A673 (cell line): Measurements from ENCODE around the gene PRSS56. TPM values are rescaled to one million over a fixed set of nuclear protein-coding genes. Genes with fewer than 3 reads are reported as not detected.

Experiments used
- BruUV-seq: library from RNA; stranded (reverse); fragments of 400-500 nt; replicated peaks from 2 replicates; lab custom pipeline; 2021; lab: Mats Ljungman, UMichigan
- CTCF ChIA-PET: fragments of 300-600 bp; sonication (Branson Sonifier 250); formaldehyde crosslinking; loops from one replicate; lab custom pipeline; 2022; ENCODE audit warnings: antibody characterized with exemption; lab: Charles Lee
- POLR2A ChIA-PET: fragments of 300-600 bp; sonication (Branson Sonifier 250); formaldehyde crosslinking; loops from one replicate; lab custom pipeline; 2022; ENCODE audit warnings: antibody characterized with exemption; ENCODE audit not compliant: low non-redundant PET; lab: Charles Lee
- DNase-seq: peaks from one replicate; pipeline ENCODE4 v3.0.0-alpha.2; 2015; ENCODE audit warnings: low spot score
- H3K27ac ChIP-seq: fragments of 200-600 bp; sonication (generic); 2 replicates; pipeline ENCODE4 v1.5.1; 2016; ENCODE audit warnings: mixed run types, low read depth, mild to moderate bottlenecking, mixed read lengths, antibody characterized with exemption, low read length; ENCODE audit not compliant: poor library complexity, severe bottlenecking
- H3K27me3 ChIP-seq: fragments of 200-600 bp; sonication (generic); replicated peaks from 2 replicates; pipeline ENCODE4 v1.6.1; 2017; ENCODE audit warnings: mixed run types, low read depth, mild to moderate bottlenecking, mixed read lengths, antibody characterized with exemption, low read length; ENCODE audit not compliant: insufficient read depth, poor library complexity
- H3K36me3 ChIP-seq: fragments of 200-600 bp; sonication (generic); 2 replicates; pipeline ENCODE4 v1.6.1; 2016; ENCODE audit warnings: mixed run types, mild to moderate bottlenecking, mixed read lengths, antibody characterized with exemption, low read length; ENCODE audit not compliant: insufficient read depth, poor library complexity, severe bottlenecking
- H3K4me1 ChIP-seq: fragments of 200-600 bp; sonication (generic); 2 replicates; pipeline ENCODE4 v1.6.1; 2017; ENCODE audit warnings: mixed run types, mild to moderate bottlenecking, mixed read lengths, antibody characterized with exemption, low read length; ENCODE audit not compliant: insufficient read depth, poor library complexity, severe bottlenecking
- H3K4me3 ChIP-seq: fragments of 200-600 bp; sonication (generic); 2 replicates; pipeline ENCODE4 v1.5.1; 2016; ENCODE audit warnings: low read depth, mixed run types, mild to moderate bottlenecking, mixed read lengths, low read length; ENCODE audit not compliant: poor library complexity, severe bottlenecking
- H3K9me3 ChIP-seq: fragments of 200-600 bp; sonication (generic); 2 replicates; pipeline ENCODE4 v1.6.1; 2016; ENCODE audit warnings: mixed run types, low read depth, mild to moderate bottlenecking, mixed read lengths, antibody characterized with exemption, low read length; ENCODE audit not compliant: poor library complexity, severe bottlenecking
- CTCF ChIP-seq: fragments of 300-800, 200-600 bp; sonication (generic); conservative IDR thresholded peaks from 2 replicates; pipeline ENCODE4 v1.5.1; 2017; ENCODE audit warnings: low read depth, mild to moderate bottlenecking, antibody characterized with exemption, low read length, moderate library complexity, mixed read lengths
- EZH2 ChIP-seq: fragments of 200-600 bp; sonication (generic); IDR thresholded peaks from 2 replicates; pipeline ENCODE4 v1.6.1; 2017; ENCODE audit warnings: borderline replicate concordance, low read depth, mild to moderate bottlenecking, mixed read lengths, antibody characterized with exemption, low read length; ENCODE audit not compliant: poor library complexity, severe bottlenecking
- intact Hi-C: fragments of 100-400 bp; cut with micrococcal nuclease; formaldehyde crosslinking; loops from one replicate; pipeline ENCODE4 v1.10.0; 2022; ENCODE audit not compliant: unreplicated experiment
- total RNA-seq: library from RNA; stranded (reverse); gene quantifications from 2 replicates; pipeline ENCODE4 v1.2.3, GENCODE V29; 2021

The PRSS56 gene
- total RNA-seq, 1 experiment from 2014 or later: not detected

- H3K27me3 ChIP-seq: peaks cover 14% of the 10 kb centered on the region
- DNase-seq: no peak
- H3K9me3 ChIP-seq: no peaks in the 10 kb centered on the region
- no peaks in the 10 kb centered on the region for H3K36me3 ChIP-seq
- BruUV-seq: no TSS peak
- H3K27ac ChIP-seq: no peak overlapping the region
- TF ChIP-seq CTCF (no peak), EZH2 (no peak)
- H3K4me3 ChIP-seq: no peak overlapping the region
- CTCF ChIA-PET: no interaction called here
- POLR2A ChIA-PET: no interaction called here
- H3K4me1 ChIP-seq: no peaks in the 10 kb centered on the region
- intact Hi-C loops: no loop called here
Observed at GRCh38 chr2:232528746-232529460, 8.7 kb downstream of the PRSS56 start.

- no peak for DNase-seq
- no peaks in the 10 kb centered on the region for H3K36me3 ChIP-seq
- POLR2A ChIA-PET: no interaction called here
- intact Hi-C loops: no loop called here
- TF ChIP-seq EZH2 (no peak), CTCF (no peak)
- BruUV-seq: no TSS peak
- no peaks in the 10 kb centered on the region for H3K9me3 ChIP-seq
- H3K27ac ChIP-seq: no peak overlapping the region
- peaks cover 3% of the 10 kb centered on the region for H3K27me3 ChIP-seq
- H3K4me3 ChIP-seq: no peak overlapping the region
- no peaks in the 10 kb centered on the region for H3K4me1 ChIP-seq
- CTCF ChIA-PET: no interaction called here
Observed at GRCh38 chr2:232529806-232530547, 9.8 kb downstream of the PRSS56 start.

- intact Hi-C loops: no loop called here
- DNase-seq: no peak
- no peaks in the 10 kb centered on the region for H3K27me3 ChIP-seq
- H3K9me3 ChIP-seq: no peaks in the 10 kb centered on the region
- H3K4me3 ChIP-seq: no peak overlapping the region
- no TSS peak for BruUV-seq
- H3K27ac ChIP-seq: no peak overlapping the region
- CTCF ChIA-PET: no interaction called here
- POLR2A ChIA-PET: no interaction called here
- H3K4me1 ChIP-seq: no peaks in the 10 kb centered on the region
- no peak for TF ChIP-seq CTCF
- H3K36me3 ChIP-seq: no peaks in the 10 kb centered on the region
Observed at GRCh38 chr2:232530626-232531260, 10.6 kb downstream of the PRSS56 start.
